AG09319 (cell line): ENCODE measurements around the gene TMEM202.
"Not testable (repeated sequence)": the region's sequence is repeated elsewhere in the genome, so short reads cannot be mapped to it uniquely, and the experiment has no call there.

ENCODE experiments used
- DNase-seq: peaks from one replicate; pipeline ENCODE4 v3.0.0-alpha.2; 2010; ENCODE audit warnings: low read depth; ENCODE audit errors: extremely low read depth
- CTCF ChIP-seq: IDR thresholded peaks from 2 replicates; pipeline ENCODE4 v1.5.1; 2011; ENCODE audit warnings: low read depth, mild to moderate bottlenecking, inconsistent platforms, low read length, moderate library complexity

The TMEM202 gene

GRCh38 chr15:72368325-72368724 is 29.8 kb upstream of the TMEM202 start:
- DNase-seq: no peak
- TF ChIP-seq CTCF: no peak

GRCh38 chr15:72368899-72369298 is 29.2 kb upstream of the TMEM202 start:
- DNase-seq: no peak
- no peak for TF ChIP-seq CTCF

GRCh38 chr15:72369964-72370363 is 28.1 kb upstream of the TMEM202 start:
- no peak for TF ChIP-seq CTCF
- DNase-seq: no peak

GRCh38 chr15:72372361-72372760 is 25.7 kb upstream of the TMEM202 start:
- TF ChIP-seq CTCF: no peak
- DNase-seq: no peak

GRCh38 chr15:72375501-72375845 is 22.6 kb upstream of the TMEM202 start:
- DNase-seq: no peak
- TF ChIP-seq CTCF: no peak

- DNase-seq: peak; percentile 95
- TF ChIP-seq CTCF: no peak
Observed at GRCh38 chr15:72375846-72376581, 22.1 kb upstream of the TMEM202 start, which contains the start of gene HEXA. Gene HEXA (minus strand): TSS chr15:72376014. CDS start chr15:72375972, 42 bp downstream.

GRCh38 chr15:72377331-72377730 is 20.8 kb upstream of the TMEM202 start:
- no peak for DNase-seq
- TF ChIP-seq CTCF: no peak

- DNase-seq: not testable (repeated sequence)
Observed at GRCh38 chr15:72379106-72379505, 19.0 kb upstream of the TMEM202 start.
